HepG2 (cell line): Measurements from ENCODE around the gene NDUFB8. TPM values are rescaled to one million over a fixed set of nuclear protein-coding genes. Genes with fewer than 3 reads are reported as not detected.

Source experiments
- ATAC-seq: fragments of 200-7000 bp; cut with Tn5 transposase; 3 replicates; pipeline ENCODE4 v1.9.1; 2020; ENCODE audit warnings: mild to moderate bottlenecking, moderate library complexity
- BruUV-seq: library from RNA; stranded (reverse); fragments of 400-500 nt; replicated peaks from 2 replicates; lab custom pipeline; 2021; lab: Mats Ljungman, UMichigan
- CTCF ChIA-PET: fragments of 300-600 bp; formaldehyde crosslinking; extraction: SDS; loops from one replicate; lab custom pipeline; 2021; ENCODE audit warnings: low total read pairs, inconsistent platforms, low intra/inter-chr PET ratio; lab: Yijun Ruan, JAX
- POLR2A ChIA-PET: fragments of 350-600 bp; sonication (Branson Sonifier 250); formaldehyde crosslinking; loops from one replicate; lab custom pipeline; 2020; ENCODE audit warnings: antibody characterized with exemption, inconsistent platforms; lab: Yijun Ruan, JAX
- DNase-seq: peaks from one replicate; pipeline ENCODE4 v3.0.0-alpha.2; 2015; ENCODE audit warnings: low spot score
- FAIRE-seq: peaks from 3 replicates; lab custom pipeline; 2011; peaks lifted over from hg19 to GRCh38; lab: Jason Lieb, UNC
- H2AFZ ChIP-seq: one replicate; pipeline ENCODE4 v1.6.1; 2011; ENCODE audit warnings: low read length, inconsistent platforms
- H3K27ac ChIP-seq: fragments of 300-600 bp; 3 replicates; pipeline ENCODE4 v1.8.0; 2011; ENCODE audit warnings: mixed run types, mild to moderate bottlenecking, mixed read lengths, low read length, inconsistent platforms; ENCODE audit not compliant: insufficient read depth; ENCODE audit errors: extremely low read length
- H3K27me3 ChIP-seq, 2 experiments: fragments of 200-600 bp in 1 of 2; 2 replicates in 1 of 2; 3 replicates in 1 of 2; pipeline versions ENCODE4 v1.6.0 to v1.8.0; 2011; ENCODE audit warnings: low read length in 2 of 2, mild to moderate bottlenecking in 2 of 2, moderate library complexity in 2 of 2, inconsistent platforms in 1 of 2; ENCODE audit not compliant: insufficient read depth in 2 of 2, control insufficient read depth in 1 of 2
- H3K36me3 ChIP-seq, 2 experiments: fragments of 200-600 bp in 1 of 2; replicated peaks in 1 of 2; 2 replicates in 1 of 2; 3 replicates in 1 of 2; pipeline versions ENCODE4 v1.5.1 to v1.8.0; 2011; ENCODE audit warnings: low read length in 2 of 2, inconsistent platforms in 1 of 2; ENCODE audit not compliant: insufficient read depth in 2 of 2, control insufficient read depth in 1 of 2
- H3K4me1 ChIP-seq: 2 replicates; pipeline ENCODE4 v1.5.1; 2012; ENCODE audit warnings: low read length, inconsistent platforms; ENCODE audit not compliant: insufficient read depth
- H3K4me2 ChIP-seq: 2 replicates; pipeline ENCODE4 v1.6.0; 2011; ENCODE audit warnings: low read depth, low read length, inconsistent platforms
- H3K4me3 ChIP-seq, 3 experiments: fragments of 200-600 bp in 1 of 3; sonication (generic), shearing (Covaris generic) in 1 of 3; replicated peaks in 1 of 3; 2 replicates each; pipeline ENCODE4 v1.5.1; 2011 to 2016; ENCODE audit warnings: low read length in 3 of 3, inconsistent platforms in 2 of 3, low read depth in 2 of 3, mild to moderate bottlenecking in 2 of 3, control low read depth in 1 of 3, mixed read lengths in 1 of 3; ENCODE audit not compliant: insufficient read depth in 1 of 3
- H3K79me2 ChIP-seq: one replicate; pipeline ENCODE4 v1.6.1; 2011; ENCODE audit warnings: low read length, inconsistent platforms; ENCODE audit not compliant: insufficient read depth
- H3K9ac ChIP-seq: 2 replicates; pipeline ENCODE4 v1.6.0; 2011; ENCODE audit warnings: mild to moderate bottlenecking, low read depth, low read length, inconsistent platforms; ENCODE audit not compliant: insufficient read depth
- H3K9me3 ChIP-seq: 2 replicates; pipeline ENCODE4 v1.5.1; 2012; ENCODE audit warnings: mild to moderate bottlenecking, low read length
- H4K20me1 ChIP-seq: 2 replicates; pipeline ENCODE4 v1.6.0; 2011; ENCODE audit warnings: inconsistent platforms, mild to moderate bottlenecking, low read length, moderate library complexity; ENCODE audit not compliant: insufficient read depth
- HMGXB4 ChIP-seq, 2 experiments: sonication (generic) in 1 of 2; formaldehyde crosslinking in 1 of 2; IDR thresholded peaks; 2 replicates each; pipeline versions ENCODE4 v1.4.0 to v1.6.1; 2018 to 2020; ENCODE audit warnings: missing genetic modification reagents in 2 of 2, borderline replicate concordance in 1 of 2, low read depth in 1 of 2, mild to moderate bottlenecking in 1 of 2, missing biosample characterization in 1 of 2
- HOXA5 ChIP-seq: sonication (generic); formaldehyde crosslinking; IDR thresholded peaks from 2 replicates; pipeline ENCODE4 v1.4.0; 2020; ENCODE audit warnings: missing genetic modification reagents
- MZF1 ChIP-seq: sonication (generic); formaldehyde crosslinking; IDR thresholded peaks from 2 replicates; pipeline ENCODE4 v1.8.1; 2023; ENCODE audit warnings: mild to moderate bottlenecking, missing genetic modification reagents, borderline replicate concordance
- NONO ChIP-seq, 2 experiments: fragments of 450-650 bp in 1 of 2; sonication (generic) in 1 of 2; formaldehyde crosslinking in 1 of 2; IDR thresholded peaks in 1 of 2; conservative IDR thresholded peaks in 1 of 2; 2 replicates each; pipeline versions ENCODE4 v1.6.1 to v1.8.0; 2017 to 2022; ENCODE audit warnings: mild to moderate bottlenecking in 1 of 2, missing genetic modification reagents in 1 of 2, moderate library complexity in 1 of 2
- SKIL ChIP-seq: sonication (generic); formaldehyde crosslinking; IDR thresholded peaks from 2 replicates; pipeline ENCODE4 v1.8.0; 2022; ENCODE audit warnings: missing genetic modification reagents, mild to moderate bottlenecking, moderate library complexity, borderline replicate concordance
- SMAD9 ChIP-seq: sonication (generic); formaldehyde crosslinking; IDR thresholded peaks from 2 replicates; pipeline ENCODE4 v1.5.1; 2020; ENCODE audit warnings: mild to moderate bottlenecking, missing genetic modification reagents
- SP5 ChIP-seq: IDR thresholded peaks from 2 replicates; pipeline ENCODE4 v1.6.1; 2016; ENCODE audit warnings: low read depth, borderline replicate concordance
- TAF1 ChIP-seq: sonication (generic); formaldehyde crosslinking; IDR thresholded peaks from 2 replicates; pipeline ENCODE4 v1.4.0; 2020; ENCODE audit warnings: missing genetic modification reagents
- U2AF1 ChIP-seq: fragments of 200-400 bp; formaldehyde crosslinking; optimal IDR thresholded peaks from 2 replicates; pipeline ENCODE3; 2017; ENCODE audit warnings: mild to moderate bottlenecking, low read depth, low read length
- U2AF2 ChIP-seq: fragments of 200-400 bp; formaldehyde crosslinking; IDR thresholded peaks from 2 replicates; pipeline ENCODE4 v1.6.1; 2017; ENCODE audit warnings: low read depth, mild to moderate bottlenecking, low read length
- ZNF234 ChIP-seq: sonication (generic); formaldehyde crosslinking; conservative IDR thresholded peaks from 2 replicates; pipeline ENCODE4 v1.5.1; 2020; ENCODE audit warnings: mild to moderate bottlenecking, missing genetic modification reagents
- WGBS: methylation state at CpG from one replicate; pipeline ENCODE4 v1.1.6; 2017; ENCODE audit warnings: low lambda C conversion rate; 5-methylcytosine and 5-hydroxymethylcytosine counted together
- in situ Hi-C: cut with HindIII; loops from 2 replicates; pipeline ENCODE4 v1.10.0; 2017; ENCODE audit warnings: low pct_unique_long_range_greater_than_20kb; ENCODE audit not compliant: extremely low pct_ligation_motif_present
- intact Hi-C: fragments of 100-400 bp; cut with micrococcal nuclease; formaldehyde crosslinking; loops from one replicate; pipeline ENCODE4 v1.10.0; 2022; ENCODE audit not compliant: unreplicated experiment
- polyA plus RNA-seq, 8 experiments: library from polyadenylated mRNA; depleted of rRNA in 3 of 8; stranded (reverse) in 7 of 8; unstranded in 1 of 8; fragments of >200 nt; fragmentation: Illumina TruSeq in 4 of 8; extraction: Trizol in 4 of 8; gene quantifications; 2 replicates each; pipeline versions ENCODE4 v1.2.1 to v1.2.3, GENCODE V29; 2011 to 2016; ENCODE audit warnings: low read depth in 4 of 8, missing spikeins in 1 of 8, mixed read lengths in 1 of 8; ENCODE audit not compliant: insufficient read depth in 1 of 8
- total RNA-seq, 5 experiments: library from RNA; depleted of rRNA; stranded (reverse); fragments of >200 nt; fragmentation: Illumina TruSeq; extraction: Trizol; gene quantifications; 2 replicates each; pipeline ENCODE4 v1.2.3, GENCODE V29; 2016; ENCODE audit warnings: low read depth in 1 of 5
- TF ChIP-seq, protein P1 (sequence below): sonication (generic); formaldehyde crosslinking; IDR thresholded peaks from 2 replicates; pipeline ENCODE4 v1.4.0; 2020; ENCODE audit warnings: mild to moderate bottlenecking, missing genetic modification reagents

The NDUFB8 gene
- total and polyA plus RNA-seq, 2 of the 13 experiments (the other 11 are each of a cell fraction or from before 2014, with no cell fraction given) = 210 to 216 TPM

DNA sequence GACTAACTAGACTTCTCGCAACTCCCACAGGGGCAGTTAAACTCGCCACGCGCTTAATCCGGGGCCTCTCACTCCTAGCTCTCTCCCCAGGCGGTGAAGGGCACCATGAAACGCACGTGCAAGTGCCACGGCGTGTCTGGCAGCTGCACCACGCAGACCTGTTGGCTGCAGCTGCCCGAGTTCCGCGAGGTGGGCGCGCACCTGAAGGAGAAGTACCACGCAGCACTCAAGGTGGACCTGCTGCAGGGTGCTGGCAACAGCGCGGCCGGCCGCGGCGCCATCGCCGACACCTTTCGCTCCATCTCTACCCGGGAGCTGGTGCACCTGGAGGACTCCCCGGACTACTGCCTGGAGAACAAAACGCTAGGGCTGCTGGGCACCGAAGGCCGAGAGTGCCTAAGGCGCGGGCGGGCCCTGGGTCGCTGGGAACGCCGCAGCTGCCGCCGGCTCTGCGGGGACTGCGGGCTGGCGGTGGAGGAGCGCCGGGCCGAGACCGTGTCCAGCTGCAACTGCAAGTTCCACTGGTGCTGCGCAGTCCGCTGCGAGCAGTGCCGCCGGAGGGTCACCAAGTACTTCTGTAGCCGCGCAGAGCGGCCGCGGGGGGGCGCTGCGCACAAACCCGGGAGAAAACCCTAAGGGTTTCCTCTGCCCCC is 47.4 kb downstream of the NDUFB8 start:
- Histone ChIP-seq H3K4me3 (peak overlapping the region; percentile 45 to 77 (median 58)), H3K9ac (peak overlapping the region; percentile 16), H3K27ac (no peak overlapping the region), H3K79me2 (no peaks in the 10 kb centered on the region), H3K4me2 (peak overlapping the region; percentile 98), H3K36me3 (no peaks in the 10 kb centered on the region), H4K20me1 (no peaks in the 10 kb centered on the region), H3K27me3 (peaks cover 2 to 14% of the 10 kb centered on the region in 2 experiments; a peak in 3 of 5 replicates), H2AFZ (no peak overlapping the region), H3K4me1 (peaks cover 10% of the 10 kb centered on the region; the same call in 1 of the 2 replicates), H3K9me3 (no peaks in the 10 kb centered on the region)
- ChIA-PET CTCF (interaction anchor here (1.4 to 1.8 kb wide), 2 partner anchors 37 to 48 kb away, joined by 4 to 8 read pairs; no protein-coding TSS in a partner anchor), POLR2A (interaction anchor here (1.0 to 1.3 kb wide), 2 partner anchors 36 to 141 kb away, joined by 4 to 5 read pairs; no protein-coding TSS in a partner anchor)
- DNase-seq (peak; percentile 52), FAIRE-seq (peak; percentile 48), ATAC-seq (peak; percentile 93)
- intact Hi-C loops (loop anchor here (5.0 kb wide), 1 partner anchor 35 kb away; the partner anchor contains the start of gene SEC31B), in situ Hi-C loops (no loop called here)
- BruUV-seq = no TSS peak
- 0% methylated on average over 1 of the region's 59 CpGs for WGBS
- TF ChIP-seq SP5 (CRISPR knock-in tag) = no peak
- no peak for TF ChIP-seq U2AF1
- TF ChIP-seq TAF1 (CRISPR knock-in tag) = peak; percentile 14; the same call in 1 of the 2 replicates
- TF ChIP-seq, protein P1, sequence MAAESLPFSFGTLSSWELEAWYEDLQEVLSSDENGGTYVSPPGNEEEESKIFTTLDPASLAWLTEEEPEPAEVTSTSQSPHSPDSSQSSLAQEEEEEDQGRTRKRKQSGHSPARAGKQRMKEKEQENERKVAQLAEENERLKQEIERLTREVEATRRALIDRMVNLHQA (CRISPR knock-in tag) = no peak
- TF ChIP-seq ZNF234 = peak; percentile 59; the same call in 1 of the 2 replicates
- TF ChIP-seq HMGXB4 (CRISPR knock-in tag; IDR thresholded peaks at IDR 0.05; ENCODE audit: borderline replicate concordance in 1 of 2, low read depth in 1 of 2) = peak; percentile 72 to 84; a peak in 3 of 4 replicates
- no peak for TF ChIP-seq NONO (IDR thresholded peaks at IDR 0.05)
- TF ChIP-seq NONO (CRISPR knock-in tag; conservative IDR thresholded peaks at IDR 0.05) = no peak
- TF ChIP-seq U2AF2 = no peak
- no peak for TF ChIP-seq SMAD9 (CRISPR knock-in tag)
- TF ChIP-seq SKIL (CRISPR knock-in tag) = no peak
- no peak for TF ChIP-seq HOXA5 (CRISPR knock-in tag)
- TF ChIP-seq MZF1 (CRISPR knock-in tag) = no peak
